T-helper 17 cell (primary cell): ENCODE measurements around the gene LPCAT1. TPM values are rescaled to one million over a fixed set of nuclear protein-coding genes. Genes with fewer than 3 reads are reported as not detected.
"Not testable (repeated sequence)": the region's sequence is repeated elsewhere in the genome, so short reads cannot be mapped to it uniquely, and the experiment has no call there.

Experiments used
- ATAC-seq: fragments of 150-1000 bp; cut with Tn5 transposase; 2 replicates; pipeline ENCODE4 v1.10.0; 2021; ENCODE audit warnings: mild to moderate bottlenecking, moderate library complexity
- DNase-seq, 3 donors: peaks; one replicate each; pipeline versions ENCODE4 v3.0.0 to v3.0.0-alpha.2; 2020 to 2021
- H3K9me3 ChIP-seq: one replicate; pipeline ENCODE4 v1.7.0; 2013; ENCODE audit warnings: low read length, mild to moderate bottlenecking; ENCODE audit not compliant: control insufficient read depth, poor library complexity, severe bottlenecking
- H3K27ac Mint-ChIP-seq: one replicate; pipeline ENCODE4 v1.8.0; 2022; ENCODE audit warnings: mild to moderate bottlenecking, moderate library complexity, mixed read lengths
- H3K27me3 Mint-ChIP-seq: one replicate; pipeline ENCODE4 v1.8.0; 2022; ENCODE audit warnings: mixed read lengths
- H3K36me3 Mint-ChIP-seq: one replicate; pipeline ENCODE4 v1.8.0; 2022; ENCODE audit warnings: low read depth, mixed read lengths
- H3K4me1 Mint-ChIP-seq: one replicate; pipeline ENCODE4 v1.8.0; 2022; ENCODE audit warnings: mild to moderate bottlenecking, mixed read lengths
- H3K4me3 Mint-ChIP-seq: one replicate; pipeline ENCODE4 v1.8.0; 2022; ENCODE audit warnings: mild to moderate bottlenecking, moderate library complexity, mixed read lengths
- total RNA-seq, 4 donors: library from RNA in 2 of 4; stranded (reverse) in 2 of 4; gene quantifications; one replicate each; pipeline ENCODE4 v1.2.3 and lab custom pipeline; 2022 to 2026

The LPCAT1 gene
- total RNA-seq, 2 donors from 2014 or later = 23.4 to 24.8 TPM

- H3K27ac Mint-ChIP-seq = peak overlapping the region; percentile 29
- no peak overlapping the region for H3K4me3 Mint-ChIP-seq
- H3K9me3 ChIP-seq = no peaks in the 10 kb centered on the region
- no peak for ATAC-seq
- no peaks in the 10 kb centered on the region for H3K36me3 Mint-ChIP-seq
- no peaks in the 10 kb centered on the region for H3K27me3 Mint-ChIP-seq
- peaks cover 34% of the 10 kb centered on the region for H3K4me1 Mint-ChIP-seq
- peak in 1 of 3 donors; percentile 3 for DNase-seq
Measured at GRCh38 chr5:1517838-1518237, 5.9 kb downstream of the LPCAT1 start.

DNA sequence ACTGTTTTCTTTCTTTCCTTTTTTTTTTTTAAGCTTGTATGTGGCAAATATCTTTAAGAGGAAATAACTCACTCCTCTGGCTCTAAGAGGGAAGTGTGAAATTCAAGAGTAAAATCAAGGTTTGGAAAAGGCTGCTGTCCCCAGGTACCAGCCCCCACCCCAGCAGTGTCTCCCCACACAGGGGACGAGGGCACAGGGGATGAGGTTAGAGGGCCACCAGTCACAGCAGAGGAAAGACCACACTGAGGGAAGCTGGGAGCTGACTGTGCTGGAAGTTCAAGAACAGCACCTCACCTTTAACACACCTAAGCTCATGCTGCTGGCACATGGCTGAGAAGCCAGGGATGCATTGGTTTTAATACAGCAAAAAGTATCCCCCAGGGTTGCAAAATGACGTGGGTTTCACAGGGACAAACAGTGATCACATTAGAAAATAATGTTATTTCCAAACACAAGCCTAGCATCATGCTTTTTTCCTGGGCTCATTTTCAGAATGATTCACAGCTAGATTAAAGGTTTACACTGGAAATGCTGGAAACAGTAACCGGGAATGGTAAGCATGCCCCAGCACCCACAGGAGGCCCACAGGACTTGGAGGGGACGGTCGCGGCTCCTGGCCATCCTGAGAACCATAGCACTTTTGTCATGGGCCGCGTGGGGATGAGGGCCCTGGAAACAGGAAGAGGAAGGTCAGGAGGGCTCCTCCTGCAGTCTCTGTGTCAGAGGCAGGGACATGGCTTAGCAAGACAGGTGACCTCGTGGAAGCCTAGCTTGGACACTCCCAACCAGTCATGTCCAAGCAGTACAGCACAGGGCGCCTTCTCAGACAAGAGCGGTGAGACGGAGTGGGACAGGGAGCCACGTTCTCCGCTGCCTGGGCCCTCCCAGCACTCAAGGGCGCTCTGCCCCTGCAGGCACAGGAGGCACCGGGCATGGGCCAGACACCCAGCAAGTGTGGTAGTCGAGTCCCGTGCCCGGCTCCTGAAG is 6.9 kb downstream of the LPCAT1 start:
- H3K9me3 ChIP-seq = no peaks in the 10 kb centered on the region
- Mint-ChIP-seq H3K27me3 (no peaks in the 10 kb centered on the region), H3K27ac (no peak overlapping the region), H3K36me3 (no peaks in the 10 kb centered on the region), H3K4me1 (peaks cover 29% of the 10 kb centered on the region), H3K4me3 (no peak overlapping the region)
- ATAC-seq (no peak), DNase-seq (peak in 2 of 3 donors; percentile 1 to 7)

GRCh38 chr5:1515921-1516571 is 7.7 kb downstream of the LPCAT1 start:
- H3K9me3 ChIP-seq = no peaks in the 10 kb centered on the region
- Mint-ChIP-seq H3K4me3 (no peak overlapping the region), H3K27ac (no peak overlapping the region), H3K4me1 (peaks cover 25% of the 10 kb centered on the region), H3K27me3 (no peaks in the 10 kb centered on the region), H3K36me3 (no peaks in the 10 kb centered on the region)
- DNase-seq = peak in 2 of 3 donors; percentile 1 to 2
- ATAC-seq = no peak

DNA sequence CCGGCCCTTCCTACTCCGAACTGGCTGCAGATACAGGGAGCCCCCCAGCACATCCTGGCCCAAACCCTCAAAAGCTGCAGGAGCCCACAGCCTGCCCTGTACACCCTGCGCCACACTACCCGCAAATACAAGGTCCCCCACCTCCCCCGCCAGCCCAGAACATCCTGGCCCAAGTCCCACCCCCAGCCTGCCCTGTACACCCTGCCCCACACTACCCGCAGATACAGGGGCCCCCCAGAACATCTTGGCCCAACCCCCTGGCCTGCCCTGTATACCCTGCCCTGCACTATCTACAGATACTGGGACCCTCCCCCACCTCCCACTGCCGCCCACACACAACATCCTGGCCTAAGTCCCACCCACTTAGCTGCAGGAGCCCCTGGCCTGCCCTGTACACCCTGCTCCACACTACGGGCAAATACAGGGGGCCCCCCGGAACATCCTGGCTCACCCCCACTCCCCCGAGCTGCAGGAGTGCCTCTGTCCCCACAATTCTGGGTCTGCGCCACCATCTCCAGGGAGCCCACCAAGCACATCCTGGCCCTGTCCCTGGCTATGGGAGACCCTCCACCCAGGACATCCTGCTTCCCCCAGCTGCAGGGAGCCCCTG is 8.3 kb downstream of the LPCAT1 start:
- Mint-ChIP-seq H3K27ac (no peak overlapping the region), H3K4me1 (peaks cover 23% of the 10 kb centered on the region), H3K4me3 (no peak overlapping the region), H3K36me3 (no peaks in the 10 kb centered on the region), H3K27me3 (no peaks in the 10 kb centered on the region)
- ATAC-seq (no peak), DNase-seq (peak in 2 of 3 donors; percentile 4 to 7)
- no peaks in the 10 kb centered on the region for H3K9me3 ChIP-seq

- DNase-seq = peak in 1 of 3 donors; percentile 1
- H3K9me3 ChIP-seq, ATAC-seq, H3K36me3 Mint-ChIP-seq, H3K4me3 Mint-ChIP-seq, H3K27me3 Mint-ChIP-seq, H3K27ac Mint-ChIP-seq: not testable (repeated sequence)
- H3K4me1 Mint-ChIP-seq = peaks cover 27% of the 10 kb centered on the region
Measured at GRCh38 chr5:1514819-1515310, 8.9 kb downstream of the LPCAT1 start.

GRCh38 chr5:1514027-1514818 is 9.5 kb downstream of the LPCAT1 start:
- Mint-ChIP-seq H3K4me1 (peaks cover 26% of the 10 kb centered on the region), H3K27me3 (no peaks in the 10 kb centered on the region), H3K4me3 (no peak overlapping the region), H3K36me3 (no peaks in the 10 kb centered on the region), H3K27ac (no peak overlapping the region)
- ATAC-seq (no peak), DNase-seq (peak in 2 of 3 donors; percentile 5)
- H3K9me3 ChIP-seq = no peaks in the 10 kb centered on the region

GRCh38 chr5:1513326-1514026 is 10.3 kb downstream of the LPCAT1 start:
- ATAC-seq = no peak
- peak in 1 of 3 donors; percentile 2 for DNase-seq
- H3K9me3 ChIP-seq = no peaks in the 10 kb centered on the region
- Mint-ChIP-seq H3K27me3 (no peaks in the 10 kb centered on the region), H3K27ac (no peak overlapping the region), H3K36me3 (no peaks in the 10 kb centered on the region), H3K4me1 (peaks cover 26% of the 10 kb centered on the region), H3K4me3 (no peak overlapping the region)

DNA sequence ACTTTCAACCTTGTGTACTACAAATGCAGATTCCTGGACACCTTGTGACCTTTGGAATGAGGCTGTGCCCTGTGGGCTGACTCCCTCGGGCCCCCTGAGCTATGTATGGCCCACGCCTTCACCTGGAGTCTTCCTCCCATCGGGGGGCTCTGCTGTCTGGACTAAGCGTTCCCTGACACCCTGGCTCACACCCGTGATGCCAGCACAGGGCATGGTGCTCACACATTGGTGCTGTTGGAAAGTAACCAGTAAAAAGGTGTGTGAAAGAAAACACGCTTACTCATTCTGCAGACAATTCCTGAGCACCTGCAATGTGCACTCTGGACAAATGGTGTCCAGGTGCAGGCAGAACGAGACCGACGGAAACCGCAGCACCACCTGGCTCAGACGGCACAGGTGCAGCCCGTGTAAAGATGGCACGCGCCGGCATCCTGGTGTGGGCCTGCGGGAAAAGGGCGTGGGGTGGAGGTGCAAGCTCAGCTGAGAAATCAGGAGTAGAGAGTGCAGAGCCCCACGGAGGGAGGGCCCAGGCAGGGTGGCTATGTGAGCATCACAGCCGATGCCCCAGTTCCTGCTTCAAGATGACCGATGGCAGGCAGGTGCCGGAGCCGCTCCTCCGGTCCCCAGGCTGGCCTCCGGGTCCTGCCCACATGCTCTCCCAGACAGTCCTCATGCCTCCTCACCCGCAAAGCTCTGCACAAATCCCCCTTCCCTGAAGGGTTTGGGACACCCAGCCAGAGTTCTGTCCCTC is 11.0 kb downstream of the LPCAT1 start:
- no peaks in the 10 kb centered on the region for H3K27me3 Mint-ChIP-seq
- no peaks in the 10 kb centered on the region for H3K9me3 ChIP-seq
- H3K27ac Mint-ChIP-seq = no peak overlapping the region
- ATAC-seq (no peak), DNase-seq (peak in 1 of 3 donors; percentile 5)
- H3K4me3 Mint-ChIP-seq = no peak overlapping the region
- H3K36me3 Mint-ChIP-seq = no peaks in the 10 kb centered on the region
- peaks cover 26% of the 10 kb centered on the region for H3K4me1 Mint-ChIP-seq

DNA sequence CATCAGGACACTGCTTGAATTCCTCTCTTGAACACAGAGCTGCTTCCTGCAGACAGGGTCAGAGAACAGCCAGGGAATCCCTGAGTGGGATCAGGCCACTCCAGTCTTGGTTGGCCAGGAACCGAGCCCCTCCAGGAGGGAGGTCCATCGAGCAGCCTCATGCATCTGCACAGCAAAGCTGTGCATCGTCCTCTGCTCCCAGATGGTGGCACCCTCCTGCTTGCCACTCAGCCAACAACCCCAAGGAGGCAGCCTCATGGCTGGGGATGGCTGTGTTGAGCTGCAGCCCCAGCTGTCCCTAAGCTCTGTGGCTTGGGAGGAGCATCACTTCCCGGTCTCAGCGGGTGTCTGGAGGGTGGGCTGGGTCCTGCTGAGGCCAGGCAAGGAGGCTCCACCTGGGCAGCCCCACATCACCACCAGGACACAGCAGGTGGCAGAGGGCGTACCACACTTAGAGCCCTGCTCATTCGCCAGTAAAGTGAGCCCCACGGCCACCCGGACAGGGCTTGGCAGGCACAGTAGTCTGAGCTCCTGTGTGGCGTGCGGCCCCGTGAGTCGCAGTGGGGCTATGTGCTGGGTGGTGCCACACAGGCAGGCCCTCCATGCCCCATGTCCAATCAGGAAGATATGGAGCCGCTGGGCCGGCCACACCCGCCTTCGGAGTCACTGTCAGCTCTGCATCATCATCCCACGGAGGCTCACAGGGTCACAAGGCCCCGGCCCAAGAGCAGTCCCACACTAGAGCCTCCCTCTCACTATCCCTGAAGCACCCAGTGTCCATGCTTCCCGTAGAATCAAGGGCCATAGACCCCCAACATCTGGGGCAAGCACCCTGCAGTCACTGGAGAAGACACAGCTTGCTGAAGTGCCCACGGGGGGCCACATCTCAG is 11.9 kb downstream of the LPCAT1 start:
- ATAC-seq (no peak), DNase-seq (peak in 1 of 3 donors; percentile 4)
- H3K36me3 Mint-ChIP-seq = no peaks in the 10 kb centered on the region
- H3K27me3 Mint-ChIP-seq = no peaks in the 10 kb centered on the region
- H3K4me1 Mint-ChIP-seq = peaks cover 25% of the 10 kb centered on the region
- no peak overlapping the region for H3K4me3 Mint-ChIP-seq
- peak overlapping the region; percentile 59 for H3K27ac Mint-ChIP-seq
- H3K9me3 ChIP-seq = no peaks in the 10 kb centered on the region

GRCh38 chr5:1511048-1511447 is 12.7 kb downstream of the LPCAT1 start:
- H3K27ac Mint-ChIP-seq = peak overlapping the region; percentile 59
- H3K9me3 ChIP-seq = no peaks in the 10 kb centered on the region
- DNase-seq = peak in 1 of 3 donors; percentile 6
- H3K36me3 Mint-ChIP-seq = no peaks in the 10 kb centered on the region
- no peak for ATAC-seq
- no peak overlapping the region for H3K4me3 Mint-ChIP-seq
- H3K27me3 Mint-ChIP-seq = no peaks in the 10 kb centered on the region
- H3K4me1 Mint-ChIP-seq = peaks cover 23% of the 10 kb centered on the region

DNA sequence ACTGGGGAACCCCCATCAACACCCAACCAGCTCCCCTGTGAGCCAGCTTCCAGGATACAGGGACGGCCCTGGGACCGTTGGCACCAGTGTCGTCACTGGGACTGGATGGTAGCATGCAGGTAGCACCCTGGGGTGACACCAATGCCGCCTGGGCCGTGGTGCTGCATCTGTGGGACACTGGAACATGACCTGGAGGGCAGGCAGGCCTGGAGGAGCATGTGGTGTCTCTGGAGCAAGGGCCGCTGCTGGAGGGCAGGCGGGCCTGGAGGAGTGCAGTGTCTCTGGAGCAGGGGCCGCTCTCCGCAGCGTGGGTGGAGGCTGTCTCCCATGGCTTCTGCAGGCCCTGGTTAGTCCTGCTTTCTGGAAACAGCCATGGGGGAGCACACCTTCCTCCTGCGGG is 13.1 kb downstream of the LPCAT1 start:
- Mint-ChIP-seq H3K4me1 (peaks cover 22% of the 10 kb centered on the region), H3K27ac (no peak overlapping the region), H3K27me3 (no peaks in the 10 kb centered on the region), H3K4me3 (no peak overlapping the region), H3K36me3 (no peaks in the 10 kb centered on the region)
- H3K9me3 ChIP-seq = no peaks in the 10 kb centered on the region
- peak in 2 of 3 donors; percentile 5 to 9 for DNase-seq
- ATAC-seq = no peak
